K562 (cell line): ENCODE measurements around the gene NEXN. TPM values are rescaled to one million over a fixed set of nuclear protein-coding genes. Genes with fewer than 3 reads are reported as not detected.

Experiments
- ATAC-seq: fragments of 200-7000 bp; cut with Tn5 transposase; 3 replicates; pipeline ENCODE4 v1.9.1; 2020; ENCODE audit warnings: moderate library complexity
- Bru-seq: library from RNA; stranded (reverse); fragments of 400-500 nt; gene quantifications from one replicate; lab custom pipeline; 2021; lab: Mats Ljungman, UMichigan
- BruChase-seq, 2 experiments: library from RNA; stranded (reverse); fragments of 400-500 nt; gene quantifications; one replicate each; lab custom pipeline; 2021; lab: Mats Ljungman, UMichigan
- BruUV-seq: library from RNA; stranded (reverse); fragments of 400-500 nt; replicated peaks from 2 replicates; lab custom pipeline; 2021; lab: Mats Ljungman, UMichigan
- CTCF ChIA-PET: fragments of 300-600 bp; formaldehyde crosslinking; extraction: SDS; loops from one replicate; lab custom pipeline; 2021; ENCODE audit warnings: low intra/inter-chr PET ratio; lab: Yijun Ruan, JAX
- POLR2A ChIA-PET: fragments of 300-600, 350-650 bp; sonication (Branson Sonifier 250); formaldehyde crosslinking; extraction: SDS; loops from one replicate; lab custom pipeline; 2021; ENCODE audit warnings: antibody characterized with exemption, inconsistent platforms; lab: Yijun Ruan, JAX
- DNase-seq, 4 experiments: peaks; one replicate each; pipeline versions ENCODE4 v3.0.0 to v3.0.0-alpha.2; 2011 to 2018; ENCODE audit warnings: low spot score in 3 of 4, mixed read lengths in 3 of 4; ENCODE audit errors: extremely low read depth in 1 of 4
- FAIRE-seq: peaks from 2 replicates; lab custom pipeline; 2011; peaks lifted over from hg19 to GRCh38; lab: Jason Lieb, UNC
- H2AFZ ChIP-seq: 2 replicates; pipeline ENCODE4 v1.6.0; 2011; ENCODE audit warnings: low read depth, low read length, control low read depth, inconsistent platforms
- H3K27ac ChIP-seq: fragments of 200-600 bp; 3 replicates; pipeline ENCODE4 v1.8.0; 2011; ENCODE audit warnings: low read depth, mild to moderate bottlenecking, control low read depth, inconsistent platforms, low read length, moderate library complexity, mixed read lengths; ENCODE audit errors: extremely low read depth
- H3K27me3 ChIP-seq, 2 experiments: fragments of 300-600 bp in 1 of 2; 2 replicates in 1 of 2; 3 replicates in 1 of 2; pipeline versions ENCODE4 v1.6.0 to v1.8.0; 2011; ENCODE audit warnings: inconsistent platforms in 2 of 2, low read length in 2 of 2, mild to moderate bottlenecking in 1 of 2, mixed read lengths in 1 of 2, moderate library complexity in 1 of 2; ENCODE audit not compliant: control insufficient read depth in 2 of 2, insufficient read depth in 2 of 2
- H3K36me3 ChIP-seq: fragments of 300-600 bp; 3 replicates; pipeline ENCODE4 v1.8.0; 2011; ENCODE audit warnings: mild to moderate bottlenecking, low read length, inconsistent platforms; ENCODE audit not compliant: control insufficient read depth, insufficient read depth
- H3K4me1 ChIP-seq, 2 experiments: fragments of 200-600 bp in 1 of 2; replicated peaks in 1 of 2; 2 replicates in 1 of 2; 3 replicates in 1 of 2; pipeline versions ENCODE4 v1.5.1 to v1.8.0; 2011; ENCODE audit warnings: inconsistent platforms in 2 of 2, low read length in 2 of 2, mild to moderate bottlenecking in 1 of 2, mixed read lengths in 1 of 2, moderate library complexity in 1 of 2; ENCODE audit not compliant: control insufficient read depth in 2 of 2, insufficient read depth in 2 of 2
- H3K4me2 ChIP-seq: 2 replicates; pipeline ENCODE4 v1.6.1; 2011; ENCODE audit warnings: low read length, control low read depth, inconsistent platforms, mixed read lengths; ENCODE audit not compliant: insufficient read depth
- H3K4me3 ChIP-seq: fragments of 200-600 bp; sonication (generic), shearing (Covaris generic); 2 replicates; pipeline ENCODE4 v1.5.1; 2016; ENCODE audit warnings: control low read depth, inconsistent platforms
- H3K79me2 ChIP-seq: fragments of 200-600 bp; 3 replicates; pipeline ENCODE4 v1.8.0; 2011; ENCODE audit warnings: low read length, inconsistent platforms; ENCODE audit not compliant: control insufficient read depth, insufficient read depth
- H3K9ac ChIP-seq, 2 experiments: 2 replicates each; pipeline versions ENCODE4 v1.6.0 to v1.6.1; 2011; ENCODE audit warnings: low read depth in 2 of 2, low read length in 2 of 2, control low read depth in 1 of 2, inconsistent platforms in 1 of 2, mild to moderate bottlenecking in 1 of 2, mixed read lengths in 1 of 2; ENCODE audit not compliant: insufficient read depth in 1 of 2
- H3K9me1 ChIP-seq: one replicate; pipeline ENCODE4 v1.6.0; 2011; ENCODE audit warnings: inconsistent platforms, mild to moderate bottlenecking, low read length, moderate library complexity; ENCODE audit not compliant: control insufficient read depth, insufficient read depth
- H3K9me3 ChIP-seq: replicated peaks from 2 replicates; pipeline ENCODE4 v1.5.1; 2011; ENCODE audit warnings: low read depth, low read length, inconsistent platforms; ENCODE audit not compliant: control insufficient read depth, insufficient read depth
- H4K20me1 ChIP-seq: replicated peaks from 2 replicates; pipeline ENCODE4 v1.6.1; 2011; ENCODE audit warnings: low read length, inconsistent platforms, mixed read lengths; ENCODE audit not compliant: control insufficient read depth, insufficient read depth
- FIP1L1 ChIP-seq: fragments of 200-400 bp; formaldehyde crosslinking; IDR thresholded peaks from 2 replicates; pipeline ENCODE4 v1.6.1; 2018; ENCODE audit warnings: mild to moderate bottlenecking, low read depth, low read length; ENCODE audit not compliant: poor library complexity, severe bottlenecking
- HMGN3 ChIP-seq: IDR thresholded peaks from 2 replicates; pipeline ENCODE4 v1.6.1; 2011; ENCODE audit warnings: borderline replicate concordance, low read depth, mild to moderate bottlenecking, mixed read lengths, low read length; ENCODE audit not compliant: insufficient read length; ENCODE audit errors: extremely low read depth
- PHTF2 ChIP-seq: fragments of 250-450 bp; sonication (Bioruptor Pico); IDR thresholded peaks from 2 replicates; pipeline ENCODE4 v1.5.0; 2021; ENCODE audit warnings: mild to moderate bottlenecking
- RBM17 ChIP-seq: fragments of 200-400 bp; formaldehyde crosslinking; IDR thresholded peaks from 2 replicates; pipeline ENCODE4 v1.6.1; 2017; ENCODE audit warnings: low read depth, mild to moderate bottlenecking, low read length, borderline replicate concordance
- RBM39 ChIP-seq: fragments of 200-400 bp; formaldehyde crosslinking; optimal IDR thresholded peaks from 2 replicates; pipeline ENCODE3; 2018; ENCODE audit warnings: low read depth, low read length
- RCOR1 ChIP-seq, 2 experiments: IDR thresholded peaks; 2 replicates each; pipeline ENCODE4 v1.6.1; 2012; ENCODE audit warnings: low read depth in 2 of 2, low read length in 2 of 2, borderline replicate concordance in 1 of 2, improper control_type of control experiment in 1 of 2
- SMAD2 ChIP-seq: fragments of 150-350 bp; IDR thresholded peaks from 2 replicates; pipeline ENCODE4 v1.6.1; 2014; ENCODE audit warnings: low read depth, mild to moderate bottlenecking, low read length
- SPI1 ChIP-seq: IDR thresholded peaks from 2 replicates; pipeline ENCODE4 v1.6.1; 2011; ENCODE audit warnings: low read depth, low read length, control low read depth, borderline replicate concordance
- ZBTB1 ChIP-seq: sonication (generic); formaldehyde crosslinking; IDR thresholded peaks from 2 replicates; pipeline ENCODE4 v1.8.1; 2023; ENCODE audit warnings: missing genetic modification reagents, low read depth, mild to moderate bottlenecking, borderline replicate concordance
- ZC3H11A ChIP-seq: IDR thresholded peaks from 2 replicates; pipeline ENCODE4 v1.6.1; 2012; ENCODE audit warnings: low read depth, low read length, improper control_type of control experiment
- ZC3H8 ChIP-seq: fragments of 450-650 bp; IDR thresholded peaks from 2 replicates; pipeline ENCODE4 v1.6.1; 2017
- ZNF316 ChIP-seq: fragments of 450-650 bp; IDR thresholded peaks from 2 replicates; pipeline ENCODE4 v1.6.1; 2016
- WGBS: fragments of 100-300 bp; shearing (Covaris generic); methylation state at CpG from one replicate; pipeline ENCODE4 v1.1.6; 2016; ENCODE audit warnings: low coverage, mixed read lengths; ENCODE audit not compliant: insufficient coverage; ENCODE audit errors: missing lambda C conversion rate; 5-methylcytosine and 5-hydroxymethylcytosine counted together
- in situ Hi-C: fragments of 300-500 bp; cut with MboI; formaldehyde crosslinking; loops from 4 replicates; pipeline ENCODE4 v1.15.0; 2018; ENCODE audit warnings: inconsistent platforms, mixed read lengths
- intact Hi-C: fragments of 100-400 bp; cut with micrococcal nuclease; formaldehyde crosslinking; loops from 2 replicates; pipeline ENCODE4 v1.14.2; 2022
- long read RNA-seq, 3 experiments: library from polyadenylated mRNA in 2 of 3; library from RNA in 1 of 3; unstranded in 2 of 3; stranded (forward) in 1 of 3; transcript quantifications; one replicate each; pipeline ENCODE4 v2.0.0, GENCODE V29; 2019 to 2022
- polyA minus RNA-seq, 3 experiments: library from RNA; depleted of rRNA, polyadenylated mRNA; stranded (reverse); fragments of >200 nt; gene quantifications; 2 replicates each; pipeline ENCODE4 v1.2.3, GENCODE V29; 2011
- polyA plus RNA-seq, 8 experiments: library from polyadenylated mRNA; depleted of rRNA in 4 of 8; stranded (reverse) in 5 of 8; unstranded in 3 of 8; fragments of >200 nt; fragmentation: Nextera tagmentation in 2 of 8; fragmentation: Illumina TruSeq in 1 of 8; extraction: Ambion mirVana in 2 of 8; extraction: Trizol in 1 of 8; gene quantifications; 2 replicates each; pipeline versions ENCODE4 v1.2.1 to v1.2.3, GENCODE V29; 2011 to 2014; ENCODE audit warnings: inconsistent platforms in 1 of 8, missing spikeins in 1 of 8
- total RNA-seq, 7 experiments: library from RNA; depleted of rRNA in 6 of 7; stranded (reverse); fragments of >200 nt in 6 of 7; fragmentation: Illumina TruSeq in 2 of 7; extraction: Trizol in 2 of 7; gene quantifications; 2 replicates each; pipeline versions ENCODE4 v1.2.1 to v1.2.3, GENCODE V29; 2011 to 2021; ENCODE audit warnings: low replicate concordance in 1 of 7
- TF ChIP-seq, protein P1 (sequence below): fragments of 450-650 bp; formaldehyde crosslinking; IDR thresholded peaks from 2 replicates; pipeline ENCODE4 v1.4.0; 2020; ENCODE audit warnings: mild to moderate bottlenecking, moderate library complexity

NEXN gene
- total RNA-seq (2011; cell fraction: chromatin; rRNA removed; ENCODE audit: low replicate concordance): 1.1 TPM in 1 of 2 replicates, not detected in the other
- total RNA-seq (2011; cell fraction: nucleolus; rRNA removed): 0.17 TPM in 1 of 2 replicates, not detected in the other
- total RNA-seq (2011; cell fraction: nucleoplasm; rRNA removed): 0.29 and 1.1 TPM in 2 replicates
- 0.95 and 1.4 TPM in 2 replicates for total RNA-seq (2014; rRNA removed)
- 0.76 and 1.2 TPM in 2 replicates for total RNA-seq (2014; rRNA removed; fragmentation: Illumina TruSeq; extraction: Trizol)
- 0.98 and 1.2 TPM in 2 replicates for total RNA-seq (2015; rRNA removed; fragmentation: Illumina TruSeq; extraction: Trizol)
- total RNA-seq (2021): 0.60 and 0.92 TPM in 2 replicates
- polyA plus RNA-seq (2011; rRNA removed): 0.07 and 0.18 TPM in 2 replicates
- 0.03 and 0.09 TPM in 2 replicates for polyA plus RNA-seq (2011; cell fraction: cytosol; rRNA removed)
- 0.06 TPM in 1 of 2 replicates, not detected in the other for polyA plus RNA-seq (2011; cell fraction: nucleus; rRNA removed)
- 0.55 and 1.3 TPM in 2 replicates for polyA plus RNA-seq (2012)
- polyA plus RNA-seq (2014; fragmentation: Illumina TruSeq; extraction: Trizol): 1.2 and 1.8 TPM in 2 replicates
- under 1 TPM; 0.46 to 0.51 TPM for polyA plus RNA-seq (2014; fragmentation: Nextera tagmentation; extraction: Ambion mirVana)
- 0.86 and 0.97 TPM in 2 replicates for polyA plus RNA-seq (2014; rRNA removed)
- polyA minus RNA-seq (2011; rRNA and poly(A)+ RNA removed): 0.09 and 0.63 TPM in 2 replicates
- not detected in 2 replicates for polyA minus RNA-seq (2011; cell fraction: cytosol; rRNA and poly(A)+ RNA removed)
- 0.27 and 0.33 TPM in 2 replicates for polyA minus RNA-seq (2011; cell fraction: nucleus; rRNA and poly(A)+ RNA removed)
- percentile 44 among the genes with signal in this experiment for Bru-seq, nascent RNA
- percentile 52 among the genes with signal in this experiment for BruChase-seq, experiment 1, labeled RNA remaining after a 2-hour chase
- BruChase-seq, experiment 2, labeled RNA remaining after a 6-hour chase: percentile 50 among the genes with signal in this experiment
- long read RNA-seq, experiment 1, partial matches to known transcripts: 3 of 82 reads
- long read RNA-seq, experiment 1, other reads (novel, unspliced or antisense): 79 of 82 reads
- long read RNA-seq, experiment 2, partial matches to known transcripts: 1 of 1 reads
- long read RNA-seq, experiment 2, other reads (novel, unspliced or antisense): 0 of 1 reads
- long read RNA-seq, experiment 3, partial matches to known transcripts: 1 of 1 reads
- long read RNA-seq, experiment 3, other reads (novel, unspliced or antisense): 0 of 1 reads

DNA sequence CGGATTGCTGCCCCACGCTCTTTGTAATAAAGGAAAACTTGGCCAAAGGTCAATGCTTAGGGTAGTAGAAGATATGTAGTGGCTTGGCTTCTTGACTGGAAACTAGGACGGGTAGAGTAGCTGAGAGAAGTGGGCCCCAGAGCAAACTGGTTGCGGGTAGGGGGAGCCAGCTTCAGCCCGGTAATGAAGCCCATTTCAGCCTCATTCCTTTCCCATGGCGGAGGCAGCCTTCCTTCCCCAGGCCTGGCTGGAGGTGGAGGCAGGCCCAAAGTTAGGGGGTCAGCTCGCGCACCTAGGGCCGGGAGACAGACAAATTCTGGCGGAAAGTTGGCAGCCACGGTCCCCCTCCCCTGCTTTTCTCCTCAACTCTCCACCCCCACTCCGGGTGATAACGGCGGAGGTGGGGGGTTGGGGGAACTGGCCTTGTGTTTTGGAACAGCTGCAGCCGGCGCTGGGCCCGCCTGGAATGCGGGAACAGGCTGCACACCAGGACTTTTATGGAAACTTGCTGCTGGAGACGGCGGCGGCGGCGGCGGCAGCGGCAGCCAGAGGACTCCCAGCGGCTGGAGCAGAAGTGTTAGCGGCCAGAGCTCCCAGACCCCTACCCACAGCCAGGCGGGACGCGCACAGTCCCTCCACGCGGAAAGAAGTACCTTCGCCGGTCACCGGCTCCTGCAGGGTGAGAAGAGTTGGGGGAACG, at the start of gene NEXN:
NEXN (plus strand) TSS at position 544 of the 700 bp plus-strand sequence. CDS start 27,483 bp downstream, outside the sequence.
- WGBS: 22% methylated on average over 16 of the region's 36 CpGs
- peak; percentile 39 to 52 (median 44) for DNase-seq
- ATAC-seq: peak; percentile 75
- H3K9me3 ChIP-seq: no peaks in the 10 kb centered on the region
- peaks cover 2 to 11% of the 10 kb centered on the region in 2 experiments; a peak in 3 of 5 replicates for H3K4me1 ChIP-seq
- H3K4me2 ChIP-seq: peak within 1 kb of the TSS; percentile 74
- no peaks in the 10 kb centered on the region for H3K27me3 ChIP-seq
- no peaks in the 10 kb centered on the region for H3K79me2 ChIP-seq
- in situ Hi-C loops: no loop called here
- no peak within 1 kb of the TSS; the same call in 2 of the 3 replicates for H3K27ac ChIP-seq
- peak within 1 kb of the TSS; percentile 58 to 93 for H3K9ac ChIP-seq
- no peaks in the 10 kb centered on the region for H3K9me1 ChIP-seq
- peak within 1 kb of the TSS; percentile 88 for H2AFZ ChIP-seq
- ChIA-PET POLR2A (interaction anchor here (0.6 to 1.1 kb wide), 3 partner anchors 11 to 33 kb away, joined by 4 to 7 read pairs (median 5); no protein-coding TSS in a partner anchor), CTCF (interaction anchor here (0.6 kb wide), 1 partner anchor 259 kb away, joined by 5 read pairs; no protein-coding TSS in a partner anchor)
- BruUV-seq: no TSS peak
- no peak for FAIRE-seq
- peak within 1 kb of the TSS; percentile 53 for H3K4me3 ChIP-seq
- H3K36me3 ChIP-seq: no peaks in the 10 kb centered on the region
- intact Hi-C loops: no loop called here
- H4K20me1 ChIP-seq: no peaks in the 10 kb centered on the region
- TF ChIP-seq, protein P1, sequence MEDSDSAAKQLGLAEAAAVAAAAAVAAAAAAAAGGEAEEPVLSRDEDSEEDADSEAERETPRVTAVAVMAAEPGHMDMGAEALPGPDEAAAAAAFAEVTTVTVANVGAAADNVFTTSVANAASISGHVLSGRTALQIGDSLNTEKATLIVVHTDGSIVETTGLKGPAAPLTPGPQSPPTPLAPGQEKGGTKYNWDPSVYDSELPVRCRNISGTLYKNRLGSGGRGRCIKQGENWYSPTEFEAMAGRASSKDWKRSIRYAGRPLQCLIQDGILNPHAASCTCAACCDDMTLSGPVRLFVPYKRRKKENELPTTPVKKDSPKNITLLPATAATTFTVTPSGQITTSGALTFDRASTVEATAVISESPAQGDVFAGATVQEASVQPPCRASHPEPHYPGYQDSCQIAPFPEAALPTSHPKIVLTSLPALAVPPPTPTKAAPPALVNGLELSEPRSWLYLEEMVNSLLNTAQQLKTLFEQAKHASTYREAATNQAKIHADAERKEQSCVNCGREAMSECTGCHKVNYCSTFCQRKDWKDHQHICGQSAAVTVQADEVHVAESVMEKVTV: no peak
- no peak for TF ChIP-seq ZC3H8
- TF ChIP-seq ZC3H11A: no peak
- TF ChIP-seq SPI1: no peak
- TF ChIP-seq RBM39: no peak
- TF ChIP-seq HMGN3: no peak
- TF ChIP-seq RBM17: no peak
- no peak for TF ChIP-seq ZNF316
- no peak for TF ChIP-seq PHTF2
- no peak for TF ChIP-seq SMAD2
- no peak for TF ChIP-seq RCOR1 (IDR thresholded peaks at IDR 0.05; ENCODE audit: borderline replicate concordance in 1 of 2, low read depth in 2 of 2, low read length in 2 of 2)
- no peak for TF ChIP-seq ZBTB1 (CRISPR knock-in tag)
- TF ChIP-seq FIP1L1: peak; percentile 40
